IMR-90 (cell line): ENCODE results near the gene UCHL1.

Experiments
- CEBPB ChIP-seq: IDR thresholded peaks from 2 replicates; pipeline ENCODE4 v1.6.1; 2012; ENCODE audit warnings: low read depth, low read length, improper control_type of control experiment
- CHD1 ChIP-seq: IDR thresholded peaks from 2 replicates; pipeline ENCODE4 v1.6.1; 2012; ENCODE audit warnings: low read depth, low read length, improper control_type of control experiment
- FOS ChIP-seq: fragments of 150-350 bp; IDR thresholded peaks from 2 replicates; pipeline ENCODE4 v1.6.1; 2016; ENCODE audit warnings: low read depth, low read length
- SMC3 ChIP-seq: fragments of 150-350 bp; IDR thresholded peaks from 2 replicates; pipeline ENCODE4 v1.6.1; 2016; ENCODE audit warnings: low read depth, mild to moderate bottlenecking, antibody characterized with exemption, low read length, moderate library complexity
- TF ChIP-seq, protein P1 (sequence below): conservative IDR thresholded peaks from 2 replicates; pipeline ENCODE4 v1.5.1; 2012; ENCODE audit warnings: mild to moderate bottlenecking, low read depth, low read length, improper control_type of control experiment

DNA sequence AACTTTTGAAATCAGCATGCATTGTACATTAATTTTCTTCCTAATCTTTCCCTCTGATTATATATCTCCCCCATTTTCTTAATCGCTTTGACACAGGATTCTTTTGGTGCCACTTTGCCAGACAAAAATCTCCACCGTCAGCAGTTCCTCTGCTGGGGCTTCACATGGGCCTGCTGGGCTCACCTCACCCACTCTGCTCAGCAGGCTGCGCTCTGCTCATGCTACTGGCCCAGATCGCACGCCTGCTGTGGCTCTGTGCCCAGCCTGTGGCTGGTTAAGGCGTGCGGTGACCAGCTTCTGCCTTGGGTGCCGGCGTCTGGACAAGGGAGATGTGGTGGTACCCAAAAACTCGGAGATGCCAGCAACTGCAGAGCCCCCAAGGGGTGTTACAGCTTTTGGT lies 31.1 kb downstream of the UCHL1 start:
- no peak for TF ChIP-seq FOS
- no peak for TF ChIP-seq CHD1
- TF ChIP-seq, protein P1, sequence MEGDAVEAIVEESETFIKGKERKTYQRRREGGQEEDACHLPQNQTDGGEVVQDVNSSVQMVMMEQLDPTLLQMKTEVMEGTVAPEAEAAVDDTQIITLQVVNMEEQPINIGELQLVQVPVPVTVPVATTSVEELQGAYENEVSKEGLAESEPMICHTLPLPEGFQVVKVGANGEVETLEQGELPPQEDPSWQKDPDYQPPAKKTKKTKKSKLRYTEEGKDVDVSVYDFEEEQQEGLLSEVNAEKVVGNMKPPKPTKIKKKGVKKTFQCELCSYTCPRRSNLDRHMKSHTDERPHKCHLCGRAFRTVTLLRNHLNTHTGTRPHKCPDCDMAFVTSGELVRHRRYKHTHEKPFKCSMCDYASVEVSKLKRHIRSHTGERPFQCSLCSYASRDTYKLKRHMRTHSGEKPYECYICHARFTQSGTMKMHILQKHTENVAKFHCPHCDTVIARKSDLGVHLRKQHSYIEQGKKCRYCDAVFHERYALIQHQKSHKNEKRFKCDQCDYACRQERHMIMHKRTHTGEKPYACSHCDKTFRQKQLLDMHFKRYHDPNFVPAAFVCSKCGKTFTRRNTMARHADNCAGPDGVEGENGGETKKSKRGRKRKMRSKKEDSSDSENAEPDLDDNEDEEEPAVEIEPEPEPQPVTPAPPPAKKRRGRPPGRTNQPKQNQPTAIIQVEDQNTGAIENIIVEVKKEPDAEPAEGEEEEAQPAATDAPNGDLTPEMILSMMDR: no peak
- TF ChIP-seq SMC3: no peak
- TF ChIP-seq CEBPB: no peak
